Left colon (tissue), 2 donors: Measurements from ENCODE around the gene RPS3A. TPM values are rescaled to one million over a fixed set of nuclear protein-coding genes. Genes with fewer than 3 reads are reported as not detected.
"Not testable (repeated sequence)": the region's sequence is repeated elsewhere in the genome, so short reads cannot be mapped to it uniquely, and the experiment has no call there.

Source experiments
- ATAC-seq: fragments of 200-7000 bp; cut with Tn5 transposase; one replicate; pipeline ENCODE4 v1.9.1; 2020; ENCODE audit warnings: mild to moderate bottlenecking, moderate library complexity
- DNase-seq, 2 donors: peaks; one replicate each; pipeline ENCODE4 v3.0.0-alpha.2; 2020
- intact Hi-C, 2 donors: fragments of 100-400 bp; cut with DNase I in 1 of 2; cut with micrococcal nuclease in 1 of 2; formaldehyde crosslinking; loops; one replicate each; pipeline versions ENCODE4 v1.11.2 to v1.14.0; 2022; cut with DNase I, micrococcal nuclease
- total RNA-seq, 2 donors: library from RNA; stranded (reverse); fragmentation: NEBNext Ultra II Directional; extraction: Animal tissue kit (Norgen Biotek cat#: 25700); gene quantifications; one replicate each; pipeline ENCODE4 v1.2.1, GENCODE V29; 2021
- donor health status: DM: no; HTN: no; CAD: no.
- donor health status: DM: yes; HTN: yes; CAD: no.

The RPS3A gene
- total RNA-seq, 2 donors from 2014 or later: 1,187 to 1,396 TPM

DNA sequence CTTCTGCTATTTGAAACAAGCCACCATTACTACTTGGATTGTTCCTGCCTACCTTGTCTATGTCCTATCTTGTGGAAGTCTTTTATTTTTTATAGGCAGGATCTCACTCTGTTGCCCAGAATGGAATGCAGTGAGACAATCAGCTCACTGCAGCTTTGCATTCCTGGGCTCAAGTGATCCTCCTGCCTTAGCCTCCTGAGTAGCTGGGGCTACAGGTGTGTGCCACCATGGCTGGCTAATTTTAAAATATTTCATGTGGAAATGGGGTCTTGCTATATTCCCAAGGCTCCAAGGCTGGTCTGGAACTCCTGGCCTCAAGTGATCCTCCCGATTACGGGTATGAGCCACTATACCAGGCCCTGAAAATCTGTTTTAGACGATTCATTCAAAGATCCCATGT, 7.6 kb downstream of the RPS3A start:
- no peak for DNase-seq
- no peak for ATAC-seq
- intact Hi-C loops: no loop called here

- DNase-seq: no peak
- no peak for ATAC-seq
- intact Hi-C loops: no loop called here
Observed at GRCh38 chr4:151110236-151110635, 10.8 kb downstream of the RPS3A start.

GRCh38 chr4:151114338-151114737, 14.9 kb downstream of the RPS3A start:
- no peak for ATAC-seq
- intact Hi-C loops: no loop called here
- no peak for DNase-seq

DNA sequence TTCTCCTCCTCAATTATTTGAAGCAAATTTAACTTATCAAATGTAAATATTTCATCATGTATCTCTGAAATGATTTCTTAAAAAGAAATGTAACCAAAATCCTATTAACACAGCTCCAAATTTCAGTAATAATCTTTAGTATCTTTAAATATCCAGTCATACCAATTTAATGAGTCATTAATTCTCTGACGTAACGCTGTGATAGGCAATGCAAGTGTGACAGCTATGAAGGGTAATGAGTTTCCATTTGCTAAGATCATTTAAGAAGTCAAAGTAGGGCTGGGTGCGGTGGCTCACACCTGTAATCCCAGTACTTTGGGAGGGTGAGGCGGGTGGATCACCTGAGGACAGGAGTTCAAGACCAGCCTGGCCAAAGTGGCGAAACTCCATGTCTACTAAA, 15.6 kb downstream of the RPS3A start:
- intact Hi-C loops: loop anchor here in 1 of 2 donors (5.0 kb wide), 1 partner anchor 247 kb away; no protein-coding TSS in a partner anchor
- DNase-seq: no peak
- ATAC-seq: no peak

- intact Hi-C loops: loop anchor here in 1 of 2 donors (5.0 kb wide), 1 partner anchor 245 kb away; no protein-coding TSS in a partner anchor
- DNase-seq (peak in 1 of 2 donors; percentile 64), ATAC-seq (peak; percentile 86)
Observed at GRCh38 chr4:151117371-151117962, 18.0 kb downstream of the RPS3A start.

GRCh38 chr4:151129796-151130195, 30.4 kb downstream of the RPS3A start:
- intact Hi-C loops: no loop called here
- DNase-seq (no peak), ATAC-seq (no peak)

DNA sequence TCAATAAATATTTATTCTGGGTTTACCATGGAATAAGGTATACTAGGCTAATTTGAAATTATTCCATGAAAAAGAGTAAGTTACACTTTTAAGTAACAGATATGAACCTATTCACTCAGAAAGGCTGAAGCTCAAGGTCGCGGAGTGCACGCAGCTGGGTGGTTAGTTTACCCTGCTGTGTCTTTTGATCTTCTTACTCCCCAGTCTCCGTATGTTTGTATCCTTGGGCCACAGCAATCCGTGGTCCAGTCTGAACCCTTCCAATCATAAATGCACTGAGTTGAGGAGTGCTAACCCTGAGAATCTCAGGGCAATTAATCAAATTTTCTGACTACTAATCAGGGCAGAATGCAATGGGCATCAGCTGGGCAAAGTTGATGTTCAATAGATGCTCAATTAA, 33.9 kb downstream of the RPS3A start:
- intact Hi-C loops: no loop called here
- no peak for ATAC-seq

GRCh38 chr4:151136048-151136447, 36.6 kb downstream of the RPS3A start:
- DNase-seq, intact Hi-C loops, ATAC-seq: not testable (repeated sequence)

More for the DNA sequence above, 33.9 kb downstream of the RPS3A start:
- DNase-seq: no peak

DNA sequence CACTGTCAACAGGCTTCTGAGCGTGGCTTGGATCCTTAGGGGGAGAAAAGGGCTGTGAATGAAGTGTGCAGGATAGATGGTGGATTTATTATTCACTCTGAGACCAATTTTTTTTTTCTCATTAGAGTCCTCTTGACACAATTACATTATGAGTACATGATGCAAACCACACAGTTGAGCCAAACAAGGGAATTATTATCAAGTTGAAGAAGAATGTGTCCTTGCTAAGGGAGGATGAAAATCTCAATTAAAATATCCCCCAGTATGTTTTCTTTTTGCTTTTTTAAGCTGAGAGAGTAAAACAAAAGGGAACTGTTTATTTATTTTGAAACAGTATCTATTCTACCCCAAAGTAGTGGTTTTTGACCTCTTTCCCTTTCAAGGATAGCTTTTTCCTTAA, 40.4 kb downstream of the RPS3A start:
- no peak for DNase-seq
- no peak for ATAC-seq
- intact Hi-C loops: no loop called here

DNA sequence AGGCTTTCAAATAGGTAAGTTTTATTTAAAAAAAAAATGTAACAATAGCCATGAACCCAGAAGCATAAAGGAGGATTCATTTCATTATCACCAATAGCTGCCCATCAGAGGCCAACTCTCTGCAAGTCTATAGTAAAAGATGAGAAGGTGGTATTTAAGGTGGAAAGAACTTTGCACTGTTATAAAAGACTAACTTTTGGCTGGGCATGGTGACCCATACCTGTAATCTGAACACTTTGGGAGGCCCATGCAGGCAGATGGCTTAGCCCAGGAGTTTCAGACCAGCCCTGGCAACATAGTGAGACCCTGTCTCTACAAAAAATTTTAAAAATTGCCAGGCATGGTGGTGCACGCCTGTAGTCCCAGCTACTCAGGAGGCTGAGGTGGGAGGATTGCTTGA, 43.3 kb downstream of the RPS3A start:
- intact Hi-C loops: no loop called here
- DNase-seq (no peak), ATAC-seq (no peak)

- intact Hi-C loops: no loop called here
- DNase-seq (no peak), ATAC-seq (no peak)
Observed at GRCh38 chr4:151143162-151143561, 43.7 kb downstream of the RPS3A start.

- no peak for ATAC-seq
- intact Hi-C loops: no loop called here
- no peak for DNase-seq
Observed at GRCh38 chr4:151143811-151144210, 44.4 kb downstream of the RPS3A start.

DNA sequence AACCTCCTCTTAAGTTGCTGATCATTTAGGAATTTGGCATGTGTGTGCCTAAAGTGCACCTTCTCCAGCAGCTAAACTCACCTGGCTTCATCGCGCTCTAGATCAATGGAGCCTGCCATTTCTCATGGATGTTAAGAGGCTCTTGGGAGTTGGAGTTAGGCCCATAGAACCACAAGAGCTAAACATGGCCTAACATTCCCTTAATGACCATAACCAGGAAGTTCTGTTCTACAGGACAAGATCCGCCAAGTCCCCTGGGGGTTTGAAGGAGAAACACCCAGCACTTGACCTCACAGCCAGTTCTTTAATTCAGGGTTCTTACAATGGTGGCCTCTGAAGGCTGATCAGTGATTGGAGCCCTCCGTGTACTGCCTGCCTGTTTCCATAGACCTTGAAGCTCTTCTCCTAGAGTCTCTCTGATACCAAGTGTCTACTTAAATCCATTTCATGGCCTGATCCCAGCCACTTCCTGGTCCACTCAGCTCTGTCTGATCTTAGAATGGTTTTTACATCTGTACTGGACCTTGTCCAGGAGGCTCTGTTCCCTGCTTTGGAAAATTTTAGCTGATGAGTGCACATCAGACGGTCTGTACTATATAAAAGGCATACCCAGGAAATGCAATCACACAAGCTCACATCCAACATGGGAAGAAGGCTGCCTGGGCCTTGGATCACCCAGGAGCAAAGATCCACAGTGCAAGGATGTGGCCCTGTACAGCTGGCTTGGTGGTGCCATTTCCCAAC, 45.1 kb downstream of the RPS3A start:
- DNase-seq: no peak
- ATAC-seq: no peak

GRCh38 chr4:151147000-151147399, 47.6 kb downstream of the RPS3A start:
- intact Hi-C loops: no loop called here
- no peak for DNase-seq
- no peak for ATAC-seq

More for the DNA sequence above, 45.1 kb downstream of the RPS3A start:
- intact Hi-C loops: no loop called here

DNA sequence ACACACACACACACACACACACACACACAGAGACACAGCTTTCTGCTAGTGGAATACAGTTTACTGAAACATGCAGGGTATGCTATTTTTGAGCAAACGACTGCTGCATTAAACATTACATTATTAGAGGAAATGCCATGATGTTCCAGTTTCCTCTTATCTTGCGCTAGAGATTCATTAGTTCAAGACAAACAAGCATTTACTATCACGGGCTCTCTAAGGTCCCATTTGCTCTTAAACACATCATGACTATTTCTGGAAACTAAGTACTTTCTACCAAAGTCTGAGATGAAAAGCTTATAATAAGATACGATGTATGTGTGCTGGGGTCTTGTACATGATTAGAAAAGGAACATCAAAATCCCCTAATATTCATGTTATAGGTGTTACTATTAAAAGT, 48.8 kb downstream of the RPS3A start:
- intact Hi-C loops: no loop called here
- ATAC-seq (no peak), DNase-seq (no peak)

- intact Hi-C loops: no loop called here
- ATAC-seq (no peak), DNase-seq (no peak)
Observed at GRCh38 chr4:151150821-151151580, 51.6 kb downstream of the RPS3A start.

- no peak for DNase-seq
- peak; percentile 36 for ATAC-seq
- intact Hi-C loops: no loop called here
Observed at GRCh38 chr4:151152028-151152427, 52.6 kb downstream of the RPS3A start.

- ATAC-seq (peak; percentile 53), DNase-seq (no peak)
- intact Hi-C loops: no loop called here
Observed at GRCh38 chr4:151153585-151153984, 54.2 kb downstream of the RPS3A start.
